Caki2 (cell line): ENCODE data around the gene S100A2. TPM values are rescaled to one million over a fixed set of nuclear protein-coding genes. Genes with fewer than 3 reads are reported as not detected.
"Not testable (repeated sequence)": the region's sequence is repeated elsewhere in the genome, so short reads cannot be mapped to it uniquely, and the experiment has no call there.

Experiments
- DNase-seq: peaks from one replicate; pipeline ENCODE4 v3.0.0-alpha.2; 2015; ENCODE audit warnings: low read depth
- in situ Hi-C: cut with HindIII; loops from 2 replicates; pipeline ENCODE4 v1.10.0; 2016; ENCODE audit warnings: low sequenced_read_pairs, low pct_unique_long_range_greater_than_20kb, mixed read lengths
- total RNA-seq: library from RNA; depleted of rRNA; stranded (reverse); fragments of >200 nt; shearing (Covaris generic); gene quantifications from 2 replicates; pipeline ENCODE4 v1.2.3, GENCODE V29; 2014; ENCODE audit warnings: low replicate concordance

Gene S100A2
- total RNA-seq, 1 experiment from 2014 or later = 24.4 TPM

DNA sequence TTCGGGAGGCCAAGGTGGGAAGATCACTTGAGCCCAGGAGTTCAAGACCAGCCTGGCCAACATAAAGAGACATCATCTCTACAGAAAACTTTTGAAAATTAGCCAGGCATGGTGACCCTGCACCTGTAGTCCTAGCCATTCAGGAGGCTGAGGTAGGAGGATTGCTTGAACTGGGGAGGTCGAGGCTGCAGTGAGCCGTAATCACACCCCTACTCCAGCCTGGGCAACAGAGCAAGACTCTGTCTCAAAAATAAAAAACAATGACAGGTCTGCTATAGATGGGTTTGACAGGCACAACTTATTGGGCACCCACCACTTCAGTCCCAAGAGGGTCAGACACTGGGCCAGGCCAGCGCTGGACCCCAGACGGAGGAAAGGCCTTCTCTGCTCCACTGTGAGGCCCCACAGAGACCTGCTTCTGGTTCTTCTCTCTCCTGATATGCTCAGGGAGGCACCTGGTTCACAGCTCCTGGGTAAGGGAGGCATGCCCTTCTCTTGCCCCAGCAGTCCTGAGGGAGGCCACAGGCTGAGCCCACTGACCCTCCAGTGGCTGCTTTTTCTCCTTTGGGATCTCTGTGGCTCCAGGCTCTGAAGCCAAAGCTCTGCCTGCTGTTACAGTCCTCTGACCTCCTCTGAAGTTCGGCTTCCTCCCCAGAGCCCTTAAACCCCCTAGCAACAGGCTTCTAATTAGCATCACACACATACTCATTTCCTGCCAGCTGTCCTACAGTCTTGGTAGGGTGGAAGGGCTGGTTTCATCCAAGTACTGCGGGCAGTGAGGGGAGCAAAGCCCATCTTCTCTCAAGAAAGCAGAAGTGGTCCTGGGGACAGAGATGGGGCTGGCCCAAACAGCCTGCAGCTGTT lies 32.9 kb upstream of the S100A2 start:
- in situ Hi-C loops = no loop called here
- DNase-seq = no peak

DNA sequence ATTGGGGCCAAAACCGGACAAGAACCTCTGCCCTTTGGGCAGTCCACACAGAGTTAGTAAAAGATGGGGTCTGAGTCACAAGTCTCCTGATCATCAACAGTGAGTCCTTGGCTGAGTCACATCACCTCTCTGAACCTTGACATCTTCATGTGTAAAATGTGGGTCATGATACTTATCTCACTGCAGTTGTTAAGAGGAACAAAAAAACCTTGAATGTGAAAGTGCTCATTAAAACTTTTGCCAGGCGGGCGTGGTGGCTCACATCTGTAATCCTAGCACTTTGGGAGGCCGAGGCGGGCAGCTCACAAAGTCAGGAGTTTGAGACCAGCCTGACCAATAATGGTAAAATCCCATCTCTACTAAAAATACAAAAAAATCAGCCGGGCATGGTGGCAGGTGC lies 31.6 kb upstream of the S100A2 start:
- DNase-seq = no peak
- in situ Hi-C loops = no loop called here

- DNase-seq = no peak
- in situ Hi-C loops = no loop called here
Measured at GRCh38 chr1:153592748-153593147, 27.1 kb upstream of the S100A2 start.

DNA sequence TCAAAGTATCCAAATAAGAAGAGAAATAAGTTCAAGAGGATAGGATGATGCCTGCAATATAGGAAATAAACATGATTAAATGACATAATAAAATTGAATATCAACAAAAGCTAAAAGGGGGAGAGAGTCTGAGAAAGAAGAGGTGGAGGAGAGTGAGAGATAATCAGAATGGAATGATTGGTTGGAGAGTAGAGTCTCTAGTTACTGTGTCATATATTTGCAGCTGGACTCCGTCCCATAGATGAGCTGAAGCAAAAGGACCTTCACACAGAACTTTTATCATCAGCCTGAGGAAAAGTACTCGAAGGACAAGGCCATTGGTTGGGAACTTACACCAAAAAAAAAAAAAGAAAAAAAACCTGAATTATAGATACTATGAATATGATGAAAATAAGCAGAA lies 22.8 kb upstream of the S100A2 start:
- no peak for DNase-seq
- in situ Hi-C loops = no loop called here

DNA sequence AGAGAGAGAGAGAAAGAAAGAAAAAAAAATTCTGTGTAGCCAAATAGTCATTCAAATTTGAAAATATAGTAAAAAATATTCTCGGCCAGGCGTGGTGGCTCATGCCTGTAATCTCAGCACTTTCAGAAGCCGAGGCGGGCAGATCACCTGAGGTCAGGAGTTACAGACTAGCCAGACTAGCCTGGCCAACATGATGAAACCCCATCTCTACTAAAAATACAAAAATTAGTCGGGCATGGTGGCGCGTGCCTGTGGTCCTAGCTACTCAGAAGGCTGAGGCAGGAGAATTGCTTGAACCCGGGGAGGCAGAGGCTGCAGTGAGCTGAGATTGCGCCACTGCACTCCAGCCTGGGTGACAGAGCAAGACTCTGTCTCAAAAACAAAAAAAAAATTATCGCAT lies 22.4 kb upstream of the S100A2 start:
- DNase-seq, in situ Hi-C loops: not testable (repeated sequence)

GRCh38 chr1:153587314-153587713 lies 21.7 kb upstream of the S100A2 start:
- in situ Hi-C loops = no loop called here
- DNase-seq = no peak

- DNase-seq = no peak
- in situ Hi-C loops = no loop called here
Measured at GRCh38 chr1:153586347-153586746, 20.7 kb upstream of the S100A2 start.

DNA sequence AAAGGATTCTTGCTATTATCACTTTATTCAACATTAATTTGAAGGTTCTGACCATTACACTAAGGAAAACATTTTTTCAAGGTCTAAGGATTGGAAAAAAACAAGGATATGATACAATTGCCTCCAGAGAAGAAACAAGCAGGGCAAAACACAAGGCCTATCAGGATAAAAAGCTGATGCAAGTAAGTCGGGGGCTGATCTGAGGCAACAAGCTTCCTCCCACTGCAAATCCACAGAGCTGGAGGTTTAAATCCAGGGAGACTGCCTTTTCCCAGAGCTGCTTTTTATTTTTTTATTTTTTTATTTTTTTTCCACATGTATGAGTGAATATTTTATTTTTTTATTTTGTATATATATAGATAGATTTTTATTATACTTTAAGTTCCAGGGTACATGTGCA lies 19.4 kb upstream of the S100A2 start:
- in situ Hi-C loops = no loop called here
- DNase-seq = no peak

GRCh38 chr1:153583976-153584375 lies 18.3 kb upstream of the S100A2 start:
- no peak for DNase-seq
- in situ Hi-C loops = no loop called here

- in situ Hi-C loops, DNase-seq: not testable (repeated sequence)
Measured at GRCh38 chr1:153583514-153583913, 17.9 kb upstream of the S100A2 start.

DNA sequence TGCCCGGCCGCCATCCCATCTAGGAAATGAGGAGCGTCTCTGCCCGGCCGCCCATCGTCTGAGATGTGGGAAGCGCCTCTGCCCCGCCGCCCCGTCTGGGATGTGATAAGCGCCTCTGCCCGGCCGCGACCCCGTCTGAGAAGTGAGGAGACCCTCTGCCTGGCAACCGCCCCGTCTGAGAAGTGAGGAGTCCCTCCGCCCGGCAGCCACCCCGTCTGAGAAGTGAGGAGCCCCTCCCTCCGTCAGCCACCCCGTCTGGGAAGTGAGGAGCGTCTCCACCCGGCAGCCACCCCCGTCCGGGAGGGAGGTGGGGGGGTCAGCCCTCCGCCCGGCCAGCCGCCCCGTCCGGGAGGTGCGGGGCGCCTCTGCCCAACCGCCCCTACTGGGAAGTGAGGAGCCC lies 17.2 kb upstream of the S100A2 start:
- DNase-seq, in situ Hi-C loops: not testable (repeated sequence)

DNA sequence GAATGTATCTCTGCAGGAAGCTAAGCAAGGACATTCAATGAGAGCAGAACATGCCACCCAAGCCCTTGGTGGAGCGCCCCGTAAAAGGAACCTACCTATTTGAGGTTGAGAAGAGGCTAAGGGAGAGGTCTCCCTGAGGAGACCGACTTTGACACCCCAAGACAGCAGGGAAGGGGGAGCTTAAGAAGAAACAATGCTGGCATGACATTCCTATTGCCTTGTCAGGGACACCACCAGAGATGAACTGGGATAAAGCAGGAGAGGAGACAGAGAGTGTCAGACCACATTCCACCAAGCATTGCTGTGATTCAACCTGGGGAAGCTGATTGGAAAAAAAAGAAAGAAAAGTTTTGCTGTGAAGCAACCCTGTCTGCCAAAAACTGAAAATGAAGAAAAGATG lies 13.3 kb upstream of the S100A2 start:
- no peak for DNase-seq
- in situ Hi-C loops = no loop called here

DNA sequence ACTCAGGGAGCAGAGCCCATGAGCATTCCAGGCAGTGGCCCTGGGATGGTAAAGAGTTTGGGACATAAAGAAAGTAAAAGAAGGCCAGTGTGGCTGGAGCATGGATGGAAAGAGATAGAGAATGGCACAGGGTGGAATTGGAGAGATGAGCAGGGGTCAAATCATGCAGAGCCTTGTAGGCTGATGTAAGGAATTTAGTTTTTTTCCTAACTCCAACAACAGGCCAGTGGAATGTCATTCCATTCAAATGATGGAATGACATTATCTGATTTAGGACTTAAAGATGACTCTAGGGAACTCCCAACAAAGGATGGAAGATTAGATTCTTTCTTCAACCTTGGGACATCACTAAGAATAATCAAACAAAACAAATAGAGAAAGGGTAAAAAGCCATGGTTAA lies 12.8 kb upstream of the S100A2 start:
- peak; percentile 32 for DNase-seq

GRCh38 chr1:153577624-153578051 lies 12.0 kb upstream of the S100A2 start:
- in situ Hi-C loops = no loop called here
- no peak for DNase-seq

More for the DNA sequence above, 12.8 kb upstream of the S100A2 start:
- in situ Hi-C loops = no loop called here

GRCh38 chr1:153577138-153577537 lies 11.5 kb upstream of the S100A2 start:
- DNase-seq = no peak
- in situ Hi-C loops = no loop called here

DNA sequence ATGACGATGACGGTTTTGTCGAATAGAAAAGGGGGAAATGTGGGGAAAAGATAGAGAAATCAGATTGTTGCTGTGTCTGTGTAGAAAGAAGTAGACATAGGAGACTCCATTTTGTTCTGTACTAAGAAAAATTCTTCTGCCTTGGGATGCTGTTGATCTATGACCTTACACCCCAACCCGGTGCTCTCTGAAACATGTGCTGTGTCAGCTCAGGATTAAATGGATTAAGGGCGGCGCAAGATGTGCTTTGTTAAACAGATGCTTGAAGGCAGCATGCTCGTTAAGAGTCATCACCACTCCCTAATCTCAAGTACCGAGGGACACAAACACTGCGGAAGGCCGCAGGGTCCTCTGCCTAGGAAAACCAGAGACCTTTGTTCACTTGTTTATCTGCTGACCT lies 9.9 kb upstream of the S100A2 start:
- in situ Hi-C loops, DNase-seq: not testable (repeated sequence)

DNA sequence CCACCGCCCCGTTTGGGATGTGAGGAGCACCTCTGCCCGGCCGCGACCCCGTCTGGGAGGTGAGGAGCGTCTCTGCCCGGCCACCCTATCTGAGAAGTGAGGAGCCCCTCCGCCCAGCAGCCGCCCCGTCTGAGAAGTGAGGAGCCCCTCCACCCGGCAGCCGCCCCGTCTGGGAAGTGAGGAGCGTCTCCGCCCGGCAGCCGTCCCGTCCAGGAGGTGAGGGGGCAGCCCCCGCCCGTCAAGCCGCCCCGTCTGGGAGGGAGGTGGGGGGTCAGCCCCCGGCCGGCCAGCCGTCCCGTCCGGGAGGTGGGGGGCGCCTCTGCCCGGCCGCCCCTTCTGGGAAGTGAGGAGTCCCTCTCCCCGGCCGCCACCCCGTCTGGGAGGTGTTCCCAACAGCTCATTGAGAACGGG lies 9.4 kb upstream of the S100A2 start:
- not testable (repeated sequence) for DNase-seq

GRCh38 chr1:153573351-153573750 lies 7.7 kb upstream of the S100A2 start:
- DNase-seq = no peak
- in situ Hi-C loops = no loop called here

More for the DNA sequence above, 9.4 kb upstream of the S100A2 start:
- in situ Hi-C loops = not testable (repeated sequence)

GRCh38 chr1:153572569-153573015 lies 6.9 kb upstream of the S100A2 start:
- in situ Hi-C loops = no loop called here
- peak; percentile 77 for DNase-seq

GRCh38 chr1:153571706-153572105 lies 6.1 kb upstream of the S100A2 start:
- no peak for DNase-seq
- in situ Hi-C loops = no loop called here
